GM19043 (cell line): ENCODE data around the gene NUP42.

Experiments
- ATAC-seq: cut with Tn5 transposase; IDR thresholded peaks from one replicate; pipeline ENCODE4 v1.9.1; 2021; ENCODE audit warnings: low read depth; ENCODE audit not compliant: unreplicated experiment

Gene NUP42

DNA sequence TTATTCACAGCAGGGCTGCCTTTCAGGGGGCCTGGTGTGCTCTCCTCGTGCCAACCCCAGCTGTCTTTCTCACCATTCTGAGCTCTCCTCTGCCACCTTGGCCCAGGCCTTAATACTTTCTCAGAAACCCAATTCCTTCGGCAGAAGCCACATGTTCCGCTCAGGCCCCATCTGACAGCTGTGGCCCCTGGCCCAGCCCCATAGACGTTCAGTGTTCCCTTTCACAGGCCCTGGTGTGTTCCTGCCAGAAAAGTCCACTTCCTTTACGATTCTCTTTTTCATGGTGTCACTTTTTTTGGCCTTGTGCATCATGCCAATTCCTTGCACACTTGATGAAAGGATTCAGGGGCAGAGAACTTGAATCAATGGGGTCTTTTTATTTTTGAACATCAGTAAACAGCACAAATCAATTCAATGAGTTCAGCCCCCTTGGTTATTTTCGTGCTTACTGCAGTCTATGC, 48.8 kb downstream of the NUP42 start:
- no peak for ATAC-seq

DNA sequence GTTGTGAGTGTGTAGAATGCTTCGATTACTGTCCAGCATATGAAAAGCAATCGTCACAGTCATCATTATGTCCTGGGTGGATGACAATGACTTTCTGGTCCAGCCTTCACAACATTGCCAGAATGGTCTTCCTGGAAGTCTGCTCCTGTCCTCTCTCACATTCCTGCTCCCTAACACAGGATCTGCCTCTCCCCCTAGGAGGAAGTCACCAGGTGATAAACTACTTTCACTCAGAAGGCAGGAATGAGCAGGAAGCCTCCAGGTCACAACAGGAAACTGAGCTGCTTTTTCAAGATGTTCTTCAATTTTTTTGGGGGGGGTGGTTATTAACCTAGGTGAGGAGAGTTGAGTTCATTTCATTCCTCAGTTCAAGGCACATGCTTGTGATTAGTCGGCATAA, 51.1 kb downstream of the NUP42 start:
- no peak for ATAC-seq

DNA sequence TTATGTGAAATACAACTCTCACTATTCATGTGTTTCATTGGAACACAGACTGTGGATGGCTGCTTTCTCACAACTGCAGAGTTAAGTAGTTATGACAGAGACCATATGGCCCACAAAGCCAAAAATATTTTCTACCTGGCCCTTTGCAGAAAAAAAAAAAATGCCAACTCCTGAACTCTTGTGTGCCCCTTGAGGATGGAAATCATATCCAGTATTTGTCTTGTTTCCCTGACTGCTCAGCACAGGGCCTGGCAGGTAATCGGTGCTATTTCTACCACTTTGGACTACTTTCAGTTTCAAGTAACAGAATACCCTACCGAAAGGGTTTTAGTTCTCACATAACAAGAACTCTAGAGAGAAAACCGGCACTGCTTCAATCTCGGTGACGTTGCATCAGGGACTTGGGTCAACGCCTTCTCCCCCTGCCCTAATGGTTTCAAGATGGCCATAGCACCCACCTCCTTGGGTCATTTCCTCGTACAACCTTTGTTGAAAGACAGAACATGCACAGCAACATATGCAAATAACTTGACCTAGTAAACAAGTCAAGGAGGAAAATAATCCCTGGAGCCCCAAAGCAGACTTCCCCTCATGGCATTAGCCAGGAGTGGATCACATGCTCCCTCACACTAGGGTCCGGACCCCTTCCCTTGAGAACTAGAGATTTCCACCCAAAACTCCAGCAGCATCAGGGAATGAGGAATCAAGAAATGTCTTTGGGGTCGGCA, 52.9 kb downstream of the NUP42 start:
- ATAC-seq = peak; percentile 88

DNA sequence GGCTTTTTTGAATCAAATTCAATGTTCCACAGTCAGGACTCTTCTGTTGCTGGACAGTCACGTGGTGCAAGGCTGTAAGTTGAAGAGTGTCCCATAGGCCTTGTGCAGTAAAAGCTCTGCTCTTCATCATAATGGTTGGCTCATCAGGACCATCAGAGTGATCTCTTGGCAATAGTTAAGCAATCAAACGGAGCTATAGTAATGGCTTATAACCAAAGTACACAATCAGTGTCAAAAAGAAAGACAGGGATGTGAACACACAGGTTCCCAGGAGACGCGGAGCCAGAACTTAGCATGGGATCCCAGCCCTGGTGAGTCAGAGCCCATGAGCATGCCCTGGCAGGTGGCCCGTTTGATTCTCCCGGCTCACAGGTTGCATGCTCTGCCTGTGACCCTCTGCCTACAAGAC, 54.0 kb downstream of the NUP42 start:
- no peak for ATAC-seq

DNA sequence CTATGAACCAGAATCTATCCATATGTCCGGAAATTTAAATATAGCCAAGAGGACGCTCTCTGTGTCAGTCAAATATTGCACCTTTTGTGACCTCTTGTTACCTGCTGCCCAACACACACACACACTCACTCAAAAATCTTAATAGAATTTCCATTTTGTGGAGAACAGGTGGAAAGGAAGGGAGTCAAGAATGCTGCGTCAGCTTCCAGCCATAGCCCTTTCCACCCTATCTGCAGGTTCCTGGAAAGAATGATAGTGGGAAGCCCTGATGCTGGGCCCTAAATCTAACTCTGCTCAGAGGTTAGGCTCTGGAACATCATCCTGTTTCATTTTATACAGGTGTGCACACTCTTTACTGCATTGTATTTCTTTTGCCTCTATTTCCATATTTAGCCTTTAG, 55.2 kb downstream of the NUP42 start:
- ATAC-seq = no peak

DNA sequence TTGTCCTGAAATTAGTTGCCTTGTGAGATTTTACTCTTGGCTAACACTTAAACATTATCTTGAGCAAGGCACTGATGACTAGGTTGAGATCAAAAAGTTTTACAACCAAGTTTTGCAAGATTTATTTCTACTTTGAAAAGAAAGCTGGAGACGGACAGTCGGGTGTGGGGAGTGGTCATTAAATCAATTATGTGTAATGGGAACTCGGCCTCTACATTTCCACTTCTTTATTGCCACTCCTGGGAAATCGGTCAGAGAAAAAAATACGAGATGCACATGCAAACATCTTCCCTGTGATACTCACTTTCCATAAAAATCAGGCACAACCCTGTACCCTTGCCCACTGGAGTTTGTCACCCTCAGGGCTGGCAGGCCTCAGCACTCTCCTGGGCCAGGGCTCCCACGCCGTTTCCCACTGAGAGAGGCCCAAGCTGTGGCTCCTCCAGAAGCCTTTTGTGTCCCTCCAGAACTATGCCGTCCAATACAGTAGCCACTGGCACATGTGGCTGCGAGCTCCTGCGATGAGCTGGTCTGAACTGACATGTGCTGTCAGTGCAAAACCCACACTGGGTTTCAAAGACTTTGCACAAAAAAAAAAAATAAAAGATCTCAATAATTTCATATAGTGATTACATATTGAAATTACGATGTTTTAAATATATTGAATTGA, 57.3 kb downstream of the NUP42 start:
- ATAC-seq = no peak

DNA sequence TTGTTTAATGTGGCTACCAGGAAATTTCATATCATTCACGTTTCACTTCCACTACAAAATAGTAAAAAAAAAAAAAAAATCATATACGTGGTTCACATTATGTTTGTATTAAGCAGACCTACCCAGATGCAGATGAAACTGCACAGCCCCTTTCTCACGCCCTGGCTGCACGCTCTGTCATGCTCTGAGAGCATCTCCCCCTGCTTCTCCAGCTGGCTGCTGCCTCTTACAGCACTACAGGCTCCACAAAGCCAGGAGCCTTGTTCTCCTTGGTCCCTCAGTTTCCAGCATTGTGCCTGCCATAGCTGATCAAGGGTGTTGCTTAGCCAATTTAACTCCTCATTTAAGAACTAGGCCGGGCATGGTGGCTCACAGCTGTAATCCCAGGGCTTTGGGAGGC, 57.9 kb downstream of the NUP42 start:
- ATAC-seq = no peak

DNA sequence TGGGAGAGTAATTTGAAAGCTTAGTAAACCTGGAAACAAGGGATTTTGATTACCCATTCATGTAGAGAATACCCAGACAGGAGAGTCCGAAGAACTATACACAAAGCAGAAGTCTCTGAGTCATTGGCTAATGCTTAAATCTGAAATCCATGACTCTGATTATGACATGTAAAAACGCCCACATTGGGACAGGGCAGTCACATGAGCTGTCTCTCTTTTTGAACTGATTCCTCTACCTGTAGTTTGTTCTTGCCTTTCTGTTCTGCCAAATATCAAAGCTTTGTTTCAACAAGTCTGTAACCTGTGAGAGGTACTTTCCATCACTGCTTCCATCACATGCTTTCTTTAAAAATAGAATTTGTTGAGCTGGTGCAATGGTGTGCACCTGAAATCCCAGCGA, 60.5 kb downstream of the NUP42 start:
- ATAC-seq = no peak

DNA sequence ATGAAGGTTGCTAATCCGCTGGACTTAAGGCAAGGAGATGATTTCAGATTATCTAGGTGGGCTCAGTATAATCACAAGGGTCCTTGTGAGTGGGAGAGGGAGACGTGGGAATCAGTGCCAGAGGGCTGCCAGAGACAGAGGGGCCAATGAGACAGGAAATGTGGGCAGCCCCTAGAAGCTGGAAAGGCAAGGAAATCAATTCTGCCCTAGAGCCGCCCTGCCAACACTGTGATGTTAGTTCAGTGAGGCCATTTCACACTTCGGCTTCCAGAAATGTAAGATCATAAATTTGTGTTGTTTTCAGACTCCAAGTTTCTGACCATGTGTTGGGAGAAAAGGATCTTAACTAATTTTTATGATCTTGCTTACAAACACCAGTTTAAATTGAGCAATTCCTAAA, 61.1 kb downstream of the NUP42 start:
- no peak for ATAC-seq

DNA sequence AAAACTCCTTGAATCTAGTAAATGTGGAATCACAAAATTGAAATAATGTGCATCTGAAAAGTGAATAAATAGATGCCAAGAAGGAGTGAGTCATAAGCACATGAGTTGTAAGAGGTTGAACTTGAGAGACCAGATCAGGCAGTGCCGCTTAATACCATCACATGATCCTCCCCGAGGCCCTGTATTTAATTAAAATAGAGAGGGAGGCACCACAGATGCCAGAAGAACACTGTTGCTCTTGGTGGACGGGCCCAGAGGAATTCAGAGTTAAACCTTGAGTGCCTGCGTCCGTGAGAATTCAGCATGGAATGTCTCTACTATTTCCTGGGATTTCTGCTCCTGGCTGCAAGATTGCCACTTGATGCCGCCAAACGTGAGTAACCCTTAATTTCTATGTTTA, 64.7 kb downstream of the NUP42 start, which contains the start of gene GPNMB:
TSS of gene GPNMB (plus strand) at position 221 of the 400 bp plus-strand sequence. CDS start at position 304, 83 bp downstream.
- ATAC-seq = no peak

DNA sequence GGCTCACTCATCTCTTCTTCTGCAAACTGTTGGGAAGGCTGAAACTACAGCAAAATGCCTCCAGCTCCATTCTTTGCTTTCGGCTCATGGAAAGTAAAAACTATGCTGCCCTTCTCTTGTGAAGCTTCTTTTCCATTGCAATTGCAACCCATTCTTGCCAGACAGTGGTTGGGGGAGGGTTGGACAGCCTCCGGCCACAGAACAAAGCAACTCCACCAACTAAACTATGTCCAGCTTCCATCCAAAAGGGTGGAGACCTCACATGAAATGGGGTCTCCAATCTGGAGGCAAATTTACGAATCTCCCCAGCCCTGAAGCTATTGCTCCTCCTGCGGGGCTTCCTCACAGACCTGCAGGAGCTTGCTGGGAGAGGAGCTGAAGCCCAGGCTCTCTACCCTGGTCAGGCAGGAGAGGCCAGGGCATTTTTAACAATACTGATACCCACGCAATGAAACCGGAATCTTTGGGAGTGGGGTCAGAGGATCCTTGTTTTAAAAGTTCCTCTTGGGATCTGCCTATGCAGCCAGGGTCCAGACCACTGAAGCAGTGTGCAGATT, 65.3 kb downstream of the NUP42 start:
- ATAC-seq = no peak

DNA sequence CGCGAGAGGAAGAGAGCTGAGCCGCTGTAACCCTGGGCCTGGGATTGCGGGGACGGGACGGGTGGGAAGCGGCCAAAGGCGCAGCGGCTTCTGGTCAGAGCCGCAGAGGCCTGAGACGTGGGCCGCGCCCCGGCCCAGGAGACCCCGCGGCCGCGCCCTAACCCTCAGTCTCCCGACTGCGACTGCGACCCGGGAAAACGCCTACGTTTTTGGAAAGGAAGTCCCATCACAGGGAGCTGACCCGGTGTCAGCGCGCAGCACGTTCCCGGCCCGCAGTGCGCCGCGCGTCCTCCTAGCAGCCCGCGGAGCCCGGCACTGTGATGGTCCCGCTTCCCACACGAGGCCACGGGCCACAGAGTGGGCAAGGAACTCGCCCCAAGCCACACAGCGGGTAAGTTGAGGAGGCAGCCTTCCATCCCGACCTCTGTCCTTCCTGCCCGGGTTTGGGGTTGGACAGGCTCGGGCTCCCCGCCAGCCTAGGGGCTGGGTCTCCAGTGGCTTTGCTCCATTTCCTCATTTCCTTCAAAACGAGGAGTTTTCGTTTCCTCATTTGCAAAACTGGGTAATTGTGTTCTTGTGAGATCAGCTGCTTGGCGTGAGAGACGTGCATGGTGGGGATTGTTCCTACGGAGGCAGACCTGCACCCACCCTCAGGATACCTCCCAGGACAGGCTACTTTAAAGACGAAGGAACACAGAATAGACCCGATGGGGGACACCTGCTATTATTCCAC, 65.9 kb downstream of the NUP42 start:
- ATAC-seq = no peak

DNA sequence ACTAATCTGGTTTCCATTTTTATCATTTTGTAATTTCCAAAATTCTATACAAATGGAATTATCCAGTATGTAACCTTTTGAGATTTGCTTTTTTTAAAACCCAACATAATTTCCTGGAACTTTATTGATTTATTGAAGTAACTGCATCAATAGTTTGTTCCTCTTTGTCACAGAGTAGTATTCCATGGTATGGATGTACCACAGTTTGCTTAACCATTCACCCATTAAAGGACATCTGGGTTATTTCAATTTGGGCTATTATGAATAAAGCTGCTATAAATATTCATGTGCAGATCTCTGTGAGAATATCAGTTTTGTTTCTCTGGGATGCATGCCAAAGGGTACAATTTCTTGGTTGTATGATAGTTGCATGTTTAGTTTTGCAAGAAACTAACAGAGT, 67.6 kb downstream of the NUP42 start:
- no peak for ATAC-seq
